ENCODE data around the gene SCN1B.
A peak's percentile ranks its signal among the peaks of the same experiment; 100 is the strongest.

The SCN1B gene

GRCh38 chr19:35042056-35042730, 11.9 kb downstream of the SCN1B start:
- TF ChIP-seq CTCF (IDR thresholded peaks at IDR 0.05; ENCODE audit: insufficient read depth, missing control alignments): no peak
- DNase-seq (ENCODE audit: insufficient read length, low spot score) (no peak), FAIRE-seq (no peak)

- FAIRE-seq (no peak), DNase-seq (ENCODE audit: insufficient read length, low spot score) (no peak)
- TF ChIP-seq CTCF (IDR thresholded peaks at IDR 0.05; ENCODE audit: insufficient read depth, missing control alignments): no peak
Measured at GRCh38 chr19:35042954-35043604, 12.8 kb downstream of the SCN1B start.

- DNase-seq (ENCODE audit: insufficient read length, low spot score) (no peak), FAIRE-seq (no peak)
- no peak for TF ChIP-seq CTCF (IDR thresholded peaks at IDR 0.05; ENCODE audit: insufficient read depth, missing control alignments)
Measured at GRCh38 chr19:35043906-35044305, 13.6 kb downstream of the SCN1B start.

- FAIRE-seq: no peak
- DNase-seq (ENCODE audit: insufficient read length, low spot score): peak; percentile 75
- TF ChIP-seq CTCF (IDR thresholded peaks at IDR 0.05; ENCODE audit: insufficient read depth, missing control alignments): peak; percentile 50
Measured at GRCh38 chr19:35044317-35045117, 14.2 kb downstream of the SCN1B start.

DNA sequence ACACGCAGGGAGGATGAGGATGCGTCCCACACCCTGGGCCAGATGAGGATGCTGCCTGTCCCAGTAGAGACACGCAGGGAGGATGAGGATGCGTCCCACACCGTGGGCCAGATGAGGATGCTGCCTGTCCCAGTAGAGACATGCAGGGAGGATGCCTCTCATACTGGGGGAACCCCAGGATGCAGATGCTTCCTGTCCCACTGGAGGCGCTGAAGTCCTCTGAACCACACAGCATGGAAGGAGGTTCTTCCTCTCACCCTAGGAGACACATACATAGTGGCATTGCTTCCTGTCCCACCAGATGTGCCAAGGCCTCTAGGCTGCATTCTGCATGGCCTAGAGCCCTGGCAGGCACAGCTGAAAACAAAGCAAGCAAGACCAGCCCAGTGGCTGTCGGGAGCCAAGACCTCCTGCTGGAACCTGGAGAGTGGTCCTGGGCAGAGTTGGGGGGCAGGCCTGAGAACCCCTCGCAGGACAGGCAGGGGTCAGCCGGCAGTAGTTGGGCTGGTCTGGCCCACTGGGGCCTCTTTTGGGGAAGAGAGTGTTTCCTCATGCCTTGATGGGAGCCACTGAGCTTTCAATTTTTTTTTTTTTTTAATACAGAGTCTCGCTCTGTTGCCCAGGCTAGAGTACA, 15.5 kb downstream of the SCN1B start:
- no peak for TF ChIP-seq CTCF (IDR thresholded peaks at IDR 0.05; ENCODE audit: insufficient read depth, missing control alignments)
- DNase-seq (ENCODE audit: insufficient read length, low spot score): no peak
- no peak for FAIRE-seq

DNA sequence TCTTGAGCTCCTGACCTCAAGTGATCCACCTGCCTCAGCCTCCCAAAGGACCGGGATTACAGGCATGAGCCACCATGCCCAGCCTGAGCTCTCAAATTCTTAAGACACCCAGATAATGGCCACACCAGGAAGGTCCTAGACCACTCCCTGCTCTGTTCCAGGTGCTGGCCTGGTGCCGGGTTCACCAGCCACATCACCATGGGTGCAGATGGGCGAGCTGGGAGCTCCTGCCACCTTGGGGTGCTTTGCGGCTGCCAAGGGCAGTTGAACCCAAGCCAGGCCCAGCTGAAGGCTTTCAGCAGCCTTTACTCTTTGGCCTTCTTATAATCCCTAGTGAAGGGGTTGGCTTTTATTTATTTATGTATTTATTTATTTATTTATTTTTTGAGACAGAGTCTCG, 16.2 kb downstream of the SCN1B start:
- FAIRE-seq (no peak), DNase-seq (ENCODE audit: insufficient read length, low spot score) (no peak)
- TF ChIP-seq CTCF (IDR thresholded peaks at IDR 0.05; ENCODE audit: insufficient read depth, missing control alignments): no peak

All from D721Med (cell line).